Neural progenitor cell (in vitro differentiated cells): ENCODE results near the gene RERE. TPM values are rescaled to one million over a fixed set of nuclear protein-coding genes. Genes with fewer than 3 reads are reported as not detected.

Source experiments
- DNase-seq: peaks from one replicate; pipeline ENCODE4 v3.0.0-alpha.2; 2016; ENCODE audit warnings: low spot score
- H2AFZ ChIP-seq: fragments of 200-600 bp; sonication (generic); replicated peaks from 2 replicates; pipeline ENCODE4 v1.6.1; 2016; ENCODE audit warnings: antibody characterized with exemption
- H3F3A ChIP-seq: fragments of 200-600 bp; sonication (generic); 2 replicates; pipeline ENCODE4 v1.6.1; 2016; ENCODE audit warnings: antibody characterized with exemption, low read depth
- H3K27ac ChIP-seq: fragments of 200-600 bp; sonication (generic); 2 replicates; pipeline ENCODE4 v1.5.1; 2016; ENCODE audit warnings: mild to moderate bottlenecking
- H3K27me3 ChIP-seq: fragments of 200-600 bp; sonication (generic); 2 replicates; pipeline ENCODE4 v1.6.1; 2016; ENCODE audit warnings: mild to moderate bottlenecking, moderate library complexity
- H3K36me3 ChIP-seq: fragments of 200-600 bp; sonication (generic); 2 replicates; pipeline ENCODE4 v1.5.1; 2016
- H3K4me1 ChIP-seq: fragments of 200-600 bp; sonication (generic); 2 replicates; pipeline ENCODE4 v1.6.1; 2016; ENCODE audit warnings: mixed run types
- H3K4me2 ChIP-seq: fragments of 200-600 bp; sonication (generic); 2 replicates; pipeline ENCODE4 v1.6.1; 2016
- H3K4me3 ChIP-seq: fragments of 200-600 bp; sonication (generic); 2 replicates; pipeline ENCODE4 v1.5.1; 2016
- H3K79me2 ChIP-seq: fragments of 200-600 bp; sonication (generic); 2 replicates; pipeline ENCODE4 v1.6.1; 2016; ENCODE audit warnings: low read depth
- H3K9ac ChIP-seq: fragments of 200-600 bp; sonication (generic); 2 replicates; pipeline ENCODE4 v1.6.1; 2016
- H3K9me3 ChIP-seq: fragments of 200-600 bp; sonication (generic); 2 replicates; pipeline ENCODE4 v1.5.1; 2016; ENCODE audit warnings: low read depth
- H4K20me1 ChIP-seq: fragments of 200-600 bp; sonication (generic); 2 replicates; pipeline ENCODE4 v1.6.1; 2016; ENCODE audit warnings: low read depth
- H3K27ac Mint-ChIP-seq: 3 replicates; pipeline ENCODE4 v1.8.0; 2021; ENCODE audit warnings: mixed read lengths
- H3K27me3 Mint-ChIP-seq: 2 replicates; pipeline ENCODE4 v1.8.0; 2022; ENCODE audit warnings: low read depth, mild to moderate bottlenecking, inconsistent platforms, moderate library complexity, mixed read lengths; ENCODE audit not compliant: insufficient read depth
- H3K36me3 Mint-ChIP-seq: 3 replicates; pipeline ENCODE4 v1.8.0; 2021; ENCODE audit warnings: mixed read lengths
- H3K4me1 Mint-ChIP-seq: 3 replicates; pipeline ENCODE4 v1.8.0; 2021; ENCODE audit warnings: mixed read lengths
- H3K4me3 Mint-ChIP-seq: 3 replicates; pipeline ENCODE4 v1.8.0; 2021; ENCODE audit warnings: mild to moderate bottlenecking, moderate library complexity, mixed read lengths
- H3K9me3 Mint-ChIP-seq: 3 replicates; pipeline ENCODE4 v1.8.0; 2020; ENCODE audit warnings: mixed read lengths
- EZH2 ChIP-seq: fragments of 200-600 bp; sonication (generic); IDR thresholded peaks from 2 replicates; pipeline ENCODE4 v1.6.1; 2017; ENCODE audit warnings: antibody characterized with exemption, mild to moderate bottlenecking, moderate library complexity
- EZH2phosphoT487 ChIP-seq: fragments of 200-600 bp; sonication (generic); IDR thresholded peaks from 2 replicates; pipeline ENCODE4 v1.6.1; 2017; ENCODE audit warnings: antibody characterized with exemption
- total RNA-seq: library from RNA; depleted of rRNA; stranded (reverse); fragments of >200 nt; gene quantifications from 2 replicates; pipeline ENCODE4 v1.2.3, GENCODE V29; 2015; ENCODE audit warnings: low replicate concordance
- TF ChIP-seq, protein P1 (sequence below): fragments of 200-600 bp; sonication (generic); IDR thresholded peaks from 2 replicates; pipeline ENCODE4 v1.5.1; 2017; ENCODE audit warnings: antibody characterized with exemption, mild to moderate bottlenecking

Gene RERE
- total RNA-seq, 1 donor from 2014 or later: 29.8 TPM

DNA sequence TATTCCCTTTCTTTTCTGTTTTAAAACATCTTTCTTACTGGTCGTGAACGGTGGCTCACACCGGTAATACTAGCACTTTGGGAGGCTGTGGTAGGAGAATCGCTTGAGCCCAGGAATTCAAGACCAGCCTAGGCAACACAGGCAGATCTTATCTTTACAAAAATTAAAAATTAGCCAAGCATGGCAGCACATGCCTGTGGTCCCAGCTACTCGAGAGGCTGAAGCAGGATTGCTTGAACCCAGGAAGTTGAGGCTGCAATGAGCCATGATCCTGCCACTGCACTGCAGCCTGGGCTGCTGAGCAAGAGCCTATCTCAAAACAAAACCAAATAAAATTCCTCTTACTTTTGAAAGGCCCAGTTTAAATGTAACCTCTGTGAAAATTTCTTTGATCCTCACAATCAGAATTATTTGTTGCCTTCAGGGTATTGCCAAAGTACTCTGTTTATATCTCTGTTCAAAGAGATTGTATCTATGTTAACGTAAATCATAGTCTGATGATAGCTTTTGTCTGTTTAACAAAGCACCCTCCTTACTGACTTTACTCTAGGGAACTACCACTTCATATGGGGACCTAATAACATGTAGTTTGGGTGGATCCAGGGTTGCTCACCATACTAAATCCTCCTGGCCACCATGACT lies 71.6 kb downstream of the RERE start:
- Histone ChIP-seq H3K4me3 (no peak overlapping the region), H3K36me3 (no peaks in the 10 kb centered on the region), H4K20me1 (peaks cover 30% of the 10 kb centered on the region), H2AFZ (no peak overlapping the region), H3K9me3 (no peaks in the 10 kb centered on the region), H3F3A (no peaks in the 10 kb centered on the region), H3K79me2 (peaks cover 96% of the 10 kb centered on the region), H3K9ac (no peak overlapping the region), H3K27me3 (no peaks in the 10 kb centered on the region), H3K27ac (no peak overlapping the region), H3K4me2 (no peak overlapping the region), H3K4me1 (peaks cover 11% of the 10 kb centered on the region)
- no peak for DNase-seq
- H3K9me3 Mint-ChIP-seq: peaks cover 11% of the 10 kb centered on the region
- H3K27ac Mint-ChIP-seq: no peak overlapping the region
- H3K4me1 Mint-ChIP-seq: peaks cover 4% of the 10 kb centered on the region
- no peak overlapping the region for H3K4me3 Mint-ChIP-seq
- no peaks in the 10 kb centered on the region for H3K27me3 Mint-ChIP-seq
- TF ChIP-seq, protein P1, sequence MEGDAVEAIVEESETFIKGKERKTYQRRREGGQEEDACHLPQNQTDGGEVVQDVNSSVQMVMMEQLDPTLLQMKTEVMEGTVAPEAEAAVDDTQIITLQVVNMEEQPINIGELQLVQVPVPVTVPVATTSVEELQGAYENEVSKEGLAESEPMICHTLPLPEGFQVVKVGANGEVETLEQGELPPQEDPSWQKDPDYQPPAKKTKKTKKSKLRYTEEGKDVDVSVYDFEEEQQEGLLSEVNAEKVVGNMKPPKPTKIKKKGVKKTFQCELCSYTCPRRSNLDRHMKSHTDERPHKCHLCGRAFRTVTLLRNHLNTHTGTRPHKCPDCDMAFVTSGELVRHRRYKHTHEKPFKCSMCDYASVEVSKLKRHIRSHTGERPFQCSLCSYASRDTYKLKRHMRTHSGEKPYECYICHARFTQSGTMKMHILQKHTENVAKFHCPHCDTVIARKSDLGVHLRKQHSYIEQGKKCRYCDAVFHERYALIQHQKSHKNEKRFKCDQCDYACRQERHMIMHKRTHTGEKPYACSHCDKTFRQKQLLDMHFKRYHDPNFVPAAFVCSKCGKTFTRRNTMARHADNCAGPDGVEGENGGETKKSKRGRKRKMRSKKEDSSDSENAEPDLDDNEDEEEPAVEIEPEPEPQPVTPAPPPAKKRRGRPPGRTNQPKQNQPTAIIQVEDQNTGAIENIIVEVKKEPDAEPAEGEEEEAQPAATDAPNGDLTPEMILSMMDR: no peak
- no peak for TF ChIP-seq EZH2
- TF ChIP-seq EZH2phosphoT487: no peak
- H3K36me3 Mint-ChIP-seq: peaks cover 17% of the 10 kb centered on the region

DNA sequence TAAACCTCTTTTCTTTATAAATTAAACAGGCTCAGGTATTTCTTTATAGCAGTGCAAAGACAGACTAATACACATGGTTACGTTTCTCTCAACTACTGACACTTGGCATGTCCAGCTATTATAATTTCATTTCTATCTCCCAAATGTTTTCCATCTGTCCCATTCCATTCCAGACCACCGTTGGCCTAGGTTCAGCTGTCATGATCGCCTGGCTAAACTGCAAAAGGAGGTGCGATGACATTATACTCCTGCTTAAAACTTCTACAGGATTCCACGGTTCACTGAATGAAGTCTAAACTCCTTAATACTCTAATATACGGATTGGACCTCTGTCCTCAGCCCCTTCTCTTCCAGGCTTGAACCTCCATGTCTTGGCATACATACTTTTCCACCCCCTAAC lies 72.1 kb downstream of the RERE start:
- Mint-ChIP-seq H3K27ac (no peak overlapping the region), H3K4me1 (peaks cover 3% of the 10 kb centered on the region), H3K36me3 (peaks cover 18% of the 10 kb centered on the region), H3K4me3 (no peak overlapping the region), H3K27me3 (no peaks in the 10 kb centered on the region), H3K9me3 (peaks cover 11% of the 10 kb centered on the region)
- Histone ChIP-seq H3K9ac (no peak overlapping the region), H3K36me3 (no peaks in the 10 kb centered on the region), H2AFZ (no peak overlapping the region), H3K9me3 (no peaks in the 10 kb centered on the region), H3F3A (no peaks in the 10 kb centered on the region), H3K27me3 (no peaks in the 10 kb centered on the region), H3K4me1 (peaks cover 11% of the 10 kb centered on the region), H3K4me3 (no peak overlapping the region), H3K79me2 (peaks cover 98% of the 10 kb centered on the region), H3K27ac (no peak overlapping the region), H4K20me1 (peaks cover 25% of the 10 kb centered on the region), H3K4me2 (no peak overlapping the region)
- no peak for TF ChIP-seq EZH2
- TF ChIP-seq, protein P1: no peak
- TF ChIP-seq EZH2phosphoT487: no peak
- no peak for DNase-seq

DNA sequence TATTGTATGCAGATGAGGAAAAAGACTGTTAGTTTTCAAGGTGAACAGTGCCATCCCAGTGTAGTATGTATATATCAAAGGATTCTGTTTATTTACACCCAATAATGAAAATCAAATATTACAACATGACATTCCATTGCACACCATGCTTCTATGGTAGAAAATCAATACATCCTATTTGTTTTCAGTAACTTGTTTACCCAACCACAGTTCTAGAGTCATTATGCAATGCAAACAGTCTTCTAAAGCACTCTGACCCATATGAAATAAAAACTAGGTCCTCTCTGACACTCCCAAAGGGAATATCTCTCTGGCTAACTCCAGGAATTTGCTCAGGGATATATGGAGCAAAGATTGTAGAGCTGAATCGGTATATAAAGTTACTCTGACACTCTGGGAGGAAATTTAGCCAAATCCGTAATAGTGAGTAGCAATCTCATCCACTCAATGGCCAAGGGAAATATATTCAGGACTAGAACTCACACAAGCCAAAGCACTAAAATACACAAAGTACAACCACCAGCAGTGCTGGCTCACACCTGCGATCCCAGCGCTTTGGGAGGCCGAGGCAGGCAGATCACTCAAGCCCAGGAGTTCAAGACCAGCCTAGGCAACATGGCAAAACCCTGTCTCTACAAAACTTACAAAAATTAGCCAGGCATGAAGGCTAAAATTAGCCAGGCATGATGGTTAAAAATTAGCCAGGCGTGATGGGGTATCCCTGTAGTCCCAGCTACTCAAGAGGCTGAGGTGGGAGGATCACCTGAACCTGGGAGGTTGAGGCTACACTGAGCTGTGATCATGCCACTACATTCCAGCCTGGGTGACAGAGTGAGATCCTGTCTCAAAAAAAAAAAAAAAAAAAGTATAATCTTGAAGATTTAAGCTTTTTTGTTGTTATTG lies 75.2 kb downstream of the RERE start:
- Histone ChIP-seq H3K4me1 (peaks cover 11% of the 10 kb centered on the region), H3F3A (no peaks in the 10 kb centered on the region), H3K4me3 (no peak overlapping the region), H3K9ac (no peak overlapping the region), H3K9me3 (no peaks in the 10 kb centered on the region), H3K36me3 (no peaks in the 10 kb centered on the region), H3K79me2 (peaks cover 97% of the 10 kb centered on the region), H4K20me1 (peaks cover 22% of the 10 kb centered on the region), H3K27me3 (no peaks in the 10 kb centered on the region), H2AFZ (no peak overlapping the region), H3K4me2 (no peak overlapping the region), H3K27ac (no peak overlapping the region)
- DNase-seq: no peak
- H3K27ac Mint-ChIP-seq: peak overlapping the region; percentile 69
- no peak overlapping the region for H3K4me3 Mint-ChIP-seq
- H3K36me3 Mint-ChIP-seq: peaks cover 30% of the 10 kb centered on the region
- peaks cover 33% of the 10 kb centered on the region for H3K9me3 Mint-ChIP-seq
- H3K4me1 Mint-ChIP-seq: no peaks in the 10 kb centered on the region
- TF ChIP-seq EZH2phosphoT487 (no peak), EZH2 (no peak)
- TF ChIP-seq, protein P1: no peak
- no peaks in the 10 kb centered on the region for H3K27me3 Mint-ChIP-seq
